ENCODE data around the gene MTO1.
"Not testable (repeated sequence)": the region's sequence is repeated elsewhere in the genome, so short reads cannot be mapped to it uniquely, and the experiment has no call there.

The MTO1 gene, protein sequence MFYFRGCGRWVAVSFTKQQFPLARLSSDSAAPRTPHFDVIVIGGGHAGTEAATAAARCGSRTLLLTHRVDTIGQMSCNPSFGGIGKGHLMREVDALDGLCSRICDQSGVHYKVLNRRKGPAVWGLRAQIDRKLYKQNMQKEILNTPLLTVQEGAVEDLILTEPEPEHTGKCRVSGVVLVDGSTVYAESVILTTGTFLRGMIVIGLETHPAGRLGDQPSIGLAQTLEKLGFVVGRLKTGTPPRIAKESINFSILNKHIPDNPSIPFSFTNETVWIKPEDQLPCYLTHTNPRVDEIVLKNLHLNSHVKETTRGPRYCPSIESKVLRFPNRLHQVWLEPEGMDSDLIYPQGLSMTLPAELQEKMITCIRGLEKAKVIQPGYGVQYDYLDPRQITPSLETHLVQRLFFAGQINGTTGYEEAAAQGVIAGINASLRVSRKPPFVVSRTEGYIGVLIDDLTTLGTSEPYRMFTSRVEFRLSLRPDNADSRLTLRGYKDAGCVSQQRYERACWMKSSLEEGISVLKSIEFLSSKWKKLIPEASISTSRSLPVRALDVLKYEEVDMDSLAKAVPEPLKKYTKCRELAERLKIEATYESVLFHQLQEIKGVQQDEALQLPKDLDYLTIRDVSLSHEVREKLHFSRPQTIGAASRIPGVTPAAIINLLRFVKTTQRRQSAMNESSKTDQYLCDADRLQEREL

DNA sequence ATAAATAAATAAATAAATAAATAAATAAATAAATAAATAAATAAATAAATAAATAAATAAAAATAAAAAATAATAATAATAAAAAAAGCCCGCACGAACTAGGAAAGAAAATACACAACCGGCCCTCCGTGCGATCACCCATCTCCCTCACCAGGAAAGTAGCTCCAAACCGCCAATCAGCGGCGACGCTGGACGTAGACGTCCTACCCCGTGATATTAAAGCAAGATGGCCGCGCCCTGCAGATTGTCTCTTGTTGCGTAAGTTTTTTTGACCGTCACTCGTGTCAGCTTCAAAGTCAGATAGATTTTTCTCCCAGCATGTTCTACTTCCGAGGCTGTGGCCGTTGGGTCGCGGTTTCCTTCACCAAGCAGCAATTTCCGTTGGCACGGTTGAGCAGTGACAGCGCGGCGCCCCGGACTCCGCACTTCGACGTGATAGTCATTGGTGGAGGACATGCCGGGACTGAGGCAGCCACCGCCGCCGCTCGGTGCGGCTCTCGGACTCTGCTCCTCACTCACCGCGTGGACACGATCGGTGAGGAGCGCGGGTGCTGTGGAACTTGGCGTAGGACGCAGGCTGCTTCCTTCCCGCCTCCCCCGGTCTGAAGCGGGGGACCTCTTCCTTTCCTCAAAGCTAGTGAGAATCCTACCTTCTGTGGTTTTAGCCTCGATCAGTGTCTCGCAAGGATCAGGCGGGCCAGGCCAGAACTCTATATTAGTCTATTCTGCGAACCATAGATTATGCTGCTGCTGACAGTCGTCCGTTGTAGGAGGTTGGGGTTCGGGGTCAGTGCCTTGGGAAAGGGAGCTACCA is at the start of gene MTO1:
Gene MTO1 (plus strand): TSS at position 201 of the 814 bp plus-strand sequence. CDS start 118 bp downstream, at position 319.
- peak; percentile 95 for FAIRE-seq
- peak; percentile 57 for DNase-seq (ENCODE audit: insufficient read length, low spot score)

DNA sequence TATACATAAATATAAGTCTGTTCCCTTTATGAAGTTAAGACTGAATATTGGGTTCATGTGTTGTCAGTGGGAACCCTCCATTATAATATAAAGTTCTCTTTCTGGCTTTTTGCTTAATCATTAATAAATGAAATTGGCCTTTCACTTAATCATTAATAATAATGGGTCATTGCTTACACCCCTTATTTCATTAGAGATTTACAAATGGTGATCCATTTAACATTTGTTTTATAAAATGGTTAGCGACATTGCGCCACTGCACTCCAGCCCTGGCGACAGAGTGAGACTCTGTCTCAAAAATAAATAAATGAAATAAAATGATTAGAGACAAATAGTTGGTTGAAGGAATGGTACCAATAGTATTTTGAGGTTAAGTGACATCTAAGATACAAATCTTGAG is 48.4 kb upstream of the MTO1 start:
- DNase-seq (ENCODE audit: insufficient read length, low spot score) (no peak), FAIRE-seq (no peak)

DNA sequence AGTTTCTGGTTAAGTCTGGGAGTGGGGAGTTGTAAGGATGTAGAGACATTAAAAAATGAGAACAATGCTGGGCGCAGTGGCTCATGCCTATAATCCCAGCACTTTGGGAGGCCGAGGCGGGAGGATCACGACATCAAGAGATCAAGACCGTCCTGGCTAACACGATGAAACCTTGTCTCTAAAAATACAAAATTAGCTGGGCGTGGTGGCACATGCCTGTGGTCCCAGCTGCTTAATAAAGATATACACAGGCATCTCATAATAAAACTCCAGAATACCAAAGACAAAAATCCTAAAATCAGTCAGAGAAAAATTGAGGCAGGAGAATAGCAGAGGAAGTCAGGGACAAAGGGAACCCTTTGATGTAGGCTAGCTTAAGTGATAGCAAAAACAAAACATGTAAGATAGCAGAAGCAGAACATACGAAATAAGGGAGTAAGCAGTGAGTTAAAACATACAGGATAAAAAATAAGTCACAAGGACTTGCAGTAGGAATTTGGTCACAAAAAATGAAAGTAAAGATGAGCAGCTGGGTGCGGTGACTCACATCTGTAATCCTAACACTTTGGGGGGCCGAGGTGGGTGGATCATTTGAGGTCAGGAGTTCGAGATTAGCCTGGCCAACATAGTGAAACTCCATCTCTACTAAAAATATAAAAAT is 43.3 kb upstream of the MTO1 start:
- DNase-seq (ENCODE audit: insufficient read length, low spot score): no peak
- FAIRE-seq: no peak

DNA sequence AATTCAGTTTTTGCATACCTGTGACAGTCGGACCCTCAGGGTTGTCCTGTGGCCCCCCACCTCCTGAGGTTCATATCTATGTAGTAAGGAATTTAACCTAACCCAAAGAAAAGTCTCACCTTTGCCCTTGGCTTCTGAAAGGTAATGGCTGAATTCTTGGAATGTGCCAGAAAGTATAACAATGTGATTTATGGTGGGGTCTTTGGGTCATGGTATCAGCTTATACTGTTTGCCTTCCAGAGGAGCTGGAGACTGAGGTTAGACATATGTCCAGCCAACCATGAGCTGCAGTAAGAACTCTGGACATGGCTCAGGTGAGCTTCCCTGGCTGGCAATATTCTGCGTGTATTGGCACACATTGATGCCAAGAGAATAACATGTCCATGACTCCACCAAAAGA is 40.0 kb upstream of the MTO1 start:
- FAIRE-seq (no peak), DNase-seq (ENCODE audit: insufficient read length, low spot score) (no peak)

DNA sequence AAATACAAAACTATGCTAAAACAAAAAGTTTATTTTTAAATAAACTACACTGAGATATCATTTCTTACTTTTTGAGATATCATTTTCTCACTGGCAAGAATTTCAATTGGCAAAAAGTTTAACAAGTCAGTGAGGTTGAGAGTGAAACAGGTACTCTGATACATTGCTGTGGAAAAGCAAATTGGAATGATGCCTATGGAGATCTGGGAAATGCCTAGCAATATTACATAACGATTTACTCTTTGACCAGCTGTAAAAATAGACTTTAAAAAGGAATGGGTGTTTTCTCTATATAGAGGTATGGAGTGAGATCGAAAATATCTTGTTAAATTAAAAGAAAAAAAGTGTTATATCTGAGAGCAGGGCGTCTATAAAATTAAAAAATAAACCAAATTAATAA is 26.3 kb upstream of the MTO1 start:
- DNase-seq (ENCODE audit: insufficient read length, low spot score) (no peak), FAIRE-seq (no peak)

DNA sequence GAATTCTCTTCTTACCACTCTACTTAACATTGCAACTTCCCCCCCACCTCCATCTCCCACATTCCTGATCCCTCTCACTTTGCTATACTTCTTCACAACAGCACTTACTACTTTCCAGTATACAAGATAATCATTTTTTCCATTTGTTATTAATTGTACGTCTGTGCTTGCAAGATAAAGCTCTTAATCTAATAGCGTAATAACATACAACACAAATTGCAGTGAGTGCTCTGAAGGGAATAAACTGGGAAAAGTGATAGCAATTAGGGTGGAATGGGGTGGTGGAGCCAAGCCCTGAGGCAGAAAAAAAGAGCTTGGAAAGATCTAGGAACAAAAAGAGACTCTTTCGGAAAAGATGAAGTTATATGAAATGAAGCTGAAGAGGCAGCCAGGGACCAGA is 18.0 kb upstream of the MTO1 start:
- DNase-seq (ENCODE audit: insufficient read length, low spot score) (no peak), FAIRE-seq (no peak)

DNA sequence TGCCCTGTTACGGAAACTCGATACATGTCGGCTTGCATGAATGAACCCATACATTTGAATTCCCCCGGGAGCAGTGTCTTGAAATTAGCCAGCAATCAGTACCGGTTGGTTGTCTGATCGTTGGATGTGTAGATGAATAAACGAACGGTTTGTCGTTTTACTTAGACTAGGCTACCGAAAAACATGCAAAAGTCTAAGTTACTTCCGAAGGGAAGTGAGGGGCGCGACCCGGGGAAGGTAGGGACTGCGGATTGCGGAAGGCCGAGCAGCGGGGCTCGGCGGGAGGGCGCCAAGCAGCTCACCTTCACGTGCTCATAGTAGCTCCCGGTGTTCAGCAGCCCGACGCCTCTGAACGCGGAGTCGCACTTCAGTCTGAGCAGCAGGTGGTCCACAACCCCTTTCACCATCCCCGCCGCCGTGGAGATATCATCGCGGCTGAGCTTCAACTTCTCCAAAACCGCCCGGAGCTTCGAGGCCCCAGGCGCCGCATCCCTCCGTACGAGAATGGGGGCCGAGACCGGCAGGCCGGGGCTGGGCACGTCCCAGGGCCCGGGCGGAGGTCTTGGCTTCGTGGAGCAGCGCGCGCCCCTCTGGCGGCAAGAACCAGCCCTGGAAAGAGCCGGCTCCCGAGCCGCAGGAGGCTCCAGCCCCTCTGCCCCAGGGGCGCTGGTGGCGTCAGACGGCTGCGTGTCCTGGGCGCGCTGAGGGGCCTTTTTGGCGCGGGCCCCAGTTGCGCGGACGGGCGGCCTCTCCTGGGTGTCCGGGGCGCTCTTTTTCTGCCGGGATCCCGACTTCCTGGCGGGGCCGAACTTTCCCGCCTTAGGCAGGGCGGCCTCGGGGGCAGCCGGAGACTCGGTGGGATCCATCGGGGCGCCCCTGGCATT is 10.1 kb upstream of the MTO1 start:
- DNase-seq (ENCODE audit: insufficient read length, low spot score) (peak; percentile 28), FAIRE-seq (peak; percentile 98)

DNA sequence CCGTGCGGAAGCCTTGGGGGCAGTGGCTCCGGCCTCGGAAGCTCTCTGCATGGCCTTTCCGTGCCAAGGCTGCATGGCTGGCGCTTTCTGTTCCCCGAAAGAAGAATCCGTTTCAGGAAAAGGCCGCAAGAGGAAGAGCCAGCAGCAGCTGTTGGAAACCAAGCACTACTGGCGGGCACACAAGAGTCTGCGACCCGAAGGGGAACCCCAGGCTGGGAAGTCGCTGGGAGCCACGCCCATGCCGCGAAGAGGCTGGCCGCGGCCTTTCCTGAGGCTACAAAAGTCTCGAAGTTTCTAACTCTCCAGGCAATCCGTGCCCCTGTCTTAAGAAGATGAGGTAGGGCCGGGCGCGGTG is 9.5 kb upstream of the MTO1 start, which contains the start of gene CGAS:
Gene CGAS (minus strand): TSS at position 191 of the 355 bp plus-strand sequence. CDS start 116 bp downstream, at position 75.
- peak; percentile 96 for FAIRE-seq
- DNase-seq (ENCODE audit: insufficient read length, low spot score): peak; percentile 34

DNA sequence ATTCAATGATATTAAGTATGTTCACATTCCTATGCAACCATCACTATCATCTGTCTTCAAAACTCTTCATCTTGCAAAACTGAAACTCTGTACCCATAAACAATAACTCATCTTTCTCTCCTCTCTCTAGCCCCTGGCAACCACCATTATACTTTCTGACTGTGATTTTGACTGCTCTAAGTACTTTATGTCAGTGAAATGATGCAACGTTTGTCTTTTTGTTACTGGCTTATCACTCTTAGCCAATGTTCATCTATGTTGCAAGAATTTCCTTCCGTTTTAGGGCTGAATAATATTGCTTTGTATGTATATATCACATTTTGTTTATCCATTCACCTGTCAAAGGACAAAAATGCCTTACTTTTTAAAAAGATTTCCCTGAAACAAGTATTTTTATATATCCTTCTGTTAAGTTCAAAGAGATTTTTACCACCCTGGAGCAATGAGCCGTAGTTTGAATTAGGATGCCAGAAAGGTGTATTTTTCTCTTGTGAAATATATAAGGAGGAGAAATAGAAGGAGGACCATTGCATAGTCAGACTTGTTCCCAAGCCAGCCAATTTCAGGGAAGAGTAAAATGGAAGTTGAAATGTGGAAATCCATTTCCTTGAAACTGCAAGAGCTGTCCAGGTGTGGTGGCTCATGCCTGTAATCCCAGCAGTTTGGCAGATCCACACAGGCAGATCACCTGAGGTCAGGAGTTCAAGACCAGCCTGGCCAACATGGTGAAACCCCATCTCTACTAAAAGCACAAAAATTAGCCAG is 5.5 kb upstream of the MTO1 start:
- FAIRE-seq (no peak), DNase-seq (ENCODE audit: insufficient read length, low spot score) (no peak)

DNA sequence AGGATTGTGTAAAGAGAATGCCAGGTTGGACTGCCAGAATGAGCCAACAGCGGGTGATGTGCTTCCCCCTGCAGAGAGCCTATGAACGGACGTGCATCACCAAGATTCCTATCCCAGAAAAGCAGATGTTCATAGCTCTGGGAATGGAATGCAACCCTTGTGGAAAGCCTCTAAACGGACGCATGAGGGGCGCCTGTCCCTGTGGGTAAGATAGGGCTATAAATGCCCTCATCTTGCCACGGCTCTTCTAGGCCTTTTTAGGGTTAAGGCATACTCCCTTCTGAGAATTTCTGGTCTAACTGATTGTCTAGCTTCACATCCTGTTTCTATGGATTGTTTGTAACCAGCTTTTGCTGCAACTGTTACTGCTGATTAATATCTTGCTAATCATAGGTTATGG is 2.1 kb upstream of the MTO1 start:
- DNase-seq (ENCODE audit: insufficient read length, low spot score); FAIRE-seq: not testable (repeated sequence)

DNA sequence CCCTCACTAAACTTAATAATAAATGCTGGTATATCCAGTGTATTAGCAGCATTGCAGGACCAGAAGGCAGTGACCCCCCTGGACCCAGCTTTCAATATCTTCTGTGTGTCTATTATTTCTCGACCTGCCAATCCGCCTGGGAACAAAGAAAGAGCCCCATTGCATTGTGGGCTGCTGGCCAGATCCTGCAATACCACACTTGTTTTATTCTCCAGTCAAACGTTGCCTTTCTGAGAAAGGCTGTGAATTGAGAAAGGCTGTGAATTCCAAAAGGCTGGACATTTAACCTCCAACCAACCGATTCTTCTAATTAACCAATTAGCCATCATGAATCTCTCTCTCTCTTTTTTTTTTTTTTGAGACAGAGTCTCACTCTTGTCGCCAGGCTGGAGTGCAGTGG is 1.5 kb upstream of the MTO1 start:
- FAIRE-seq (no peak), DNase-seq (ENCODE audit: insufficient read length, low spot score) (no peak)

DNA sequence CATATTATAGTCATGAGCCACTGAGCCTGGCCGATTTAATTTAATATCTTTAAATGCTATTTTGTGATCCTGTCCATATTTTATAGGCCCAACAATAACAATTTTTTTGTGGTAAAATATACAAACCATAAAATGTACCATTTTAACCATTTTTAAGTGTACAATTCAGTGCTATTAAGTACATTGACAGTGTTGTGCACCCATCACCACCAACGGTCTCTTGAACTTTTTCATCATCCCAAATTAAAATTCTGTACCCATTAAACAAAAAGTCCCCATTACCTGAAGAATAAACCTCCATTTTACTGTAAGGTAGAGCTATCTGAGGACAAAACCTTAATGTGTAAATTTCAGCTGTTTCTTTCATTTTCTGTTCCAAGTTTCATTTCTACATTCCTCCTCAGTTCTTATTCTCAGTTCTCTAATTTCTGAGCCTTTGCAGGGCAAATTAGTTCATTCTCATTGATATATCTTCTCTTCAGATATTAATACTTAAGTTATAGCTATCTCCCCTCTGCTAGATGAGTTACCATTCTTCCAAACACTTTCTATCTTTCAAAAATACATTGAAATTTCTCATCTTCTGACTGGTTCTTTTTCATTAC is 10.3 kb downstream of the MTO1 start:
- peak; percentile 35 for DNase-seq (ENCODE audit: insufficient read length, low spot score)
- FAIRE-seq: peak; percentile 93

DNA sequence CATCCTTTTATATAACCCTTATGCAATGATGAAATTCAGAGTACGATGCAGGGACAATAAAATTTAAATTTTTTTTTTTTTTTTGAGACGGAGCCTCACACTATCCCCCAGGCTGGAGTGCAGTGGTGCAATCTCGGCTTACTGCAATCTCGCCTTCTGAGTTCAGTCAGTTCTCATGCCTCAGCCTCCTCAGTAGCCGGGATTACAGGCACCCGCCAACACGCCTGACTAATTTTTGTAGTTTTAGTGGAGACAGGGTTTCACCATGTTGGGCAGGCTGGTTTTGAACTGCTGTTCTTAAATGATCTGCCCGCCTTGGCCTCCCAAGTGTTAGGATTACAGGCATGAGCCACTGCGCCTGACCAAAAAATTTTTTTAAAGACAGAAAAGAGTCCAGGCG is 15.2 kb downstream of the MTO1 start:
- FAIRE-seq: no peak

DNA sequence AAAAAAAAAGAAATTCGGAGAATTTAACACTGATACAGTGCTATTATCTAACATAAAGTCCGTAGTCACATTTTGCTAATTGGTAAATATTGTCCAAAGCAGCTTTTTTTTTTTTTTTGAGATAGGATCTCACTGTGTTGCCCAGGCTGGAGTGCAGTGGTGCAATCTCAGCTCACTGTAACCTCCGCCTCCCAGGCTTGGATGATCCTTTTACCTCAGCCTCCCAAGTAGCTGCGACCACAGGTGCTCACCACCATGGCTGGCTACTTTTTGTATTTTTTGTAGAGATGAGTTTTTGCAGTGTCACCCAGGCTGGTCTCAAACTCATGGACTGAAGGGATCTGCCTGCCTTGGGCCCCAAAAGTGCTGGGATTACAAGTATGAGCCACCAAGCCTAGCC is 15.9 kb downstream of the MTO1 start:
- no peak for FAIRE-seq

More for the DNA sequence above, 15.2 kb downstream of the MTO1 start:
- DNase-seq (ENCODE audit: insufficient read length, low spot score): no peak

DNA sequence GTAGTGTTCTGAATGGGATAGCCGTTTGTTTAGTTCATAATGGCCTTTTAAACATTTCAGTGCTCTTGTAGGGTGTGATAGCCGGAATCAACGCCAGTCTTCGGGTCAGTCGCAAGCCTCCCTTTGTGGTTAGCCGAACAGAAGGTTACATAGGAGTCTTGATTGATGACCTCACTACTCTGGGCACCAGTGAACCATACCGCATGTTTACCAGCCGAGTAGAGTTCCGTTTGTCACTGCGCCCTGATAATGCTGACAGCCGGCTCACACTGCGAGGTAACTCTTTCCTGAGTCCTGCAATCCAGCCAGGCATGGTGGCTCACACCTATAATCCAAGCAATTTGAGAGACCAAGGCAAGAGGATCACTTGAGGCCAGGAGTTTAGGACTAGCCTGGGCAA is 20.4 kb downstream of the MTO1 start:
- DNase-seq (ENCODE audit: insufficient read length, low spot score) (no peak), FAIRE-seq (no peak)

More for the DNA sequence above, 15.9 kb downstream of the MTO1 start:
- no peak for DNase-seq (ENCODE audit: insufficient read length, low spot score)

DNA sequence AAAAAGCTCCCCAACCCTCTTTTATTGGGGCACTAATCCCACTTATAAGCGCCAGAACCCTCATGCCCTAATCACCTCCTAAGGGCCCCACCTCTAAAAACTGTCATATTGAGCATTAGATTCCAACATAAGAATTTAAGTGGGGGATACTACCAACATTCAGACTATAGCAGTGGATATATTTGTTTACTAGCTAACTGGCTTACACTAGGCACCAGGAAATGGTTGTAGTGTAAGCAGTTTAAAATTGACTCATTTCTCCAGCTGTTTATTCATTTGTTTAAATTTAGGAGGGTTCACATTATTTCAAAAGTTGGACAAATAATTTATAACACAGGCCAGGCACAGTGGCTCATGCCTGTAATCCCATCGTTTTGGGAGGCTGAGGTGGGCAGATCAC is 22.9 kb downstream of the MTO1 start:
- FAIRE-seq (no peak), DNase-seq (ENCODE audit: insufficient read length, low spot score) (no peak)

DNA sequence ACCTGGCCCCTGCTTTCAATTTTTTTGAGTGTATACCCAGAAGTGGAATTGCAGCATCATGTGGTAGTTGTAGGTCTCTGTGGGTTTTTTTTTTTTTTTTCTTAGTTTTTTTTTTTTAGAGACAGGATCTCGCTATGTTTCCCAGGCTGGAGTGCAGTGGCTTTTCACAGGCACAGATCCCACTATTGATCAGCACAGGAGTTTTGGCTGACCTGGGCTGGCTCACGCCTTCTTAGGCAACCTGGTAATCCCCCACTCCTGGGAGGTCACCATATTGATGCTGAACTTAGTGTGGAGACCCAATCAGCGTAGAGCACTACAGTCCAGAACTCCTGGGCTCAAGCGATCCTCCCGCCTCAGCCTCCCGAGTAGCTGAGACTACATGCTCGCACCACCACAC is 25.9 kb downstream of the MTO1 start:
- FAIRE-seq: no peak
- no peak for DNase-seq (ENCODE audit: insufficient read length, low spot score)

DNA sequence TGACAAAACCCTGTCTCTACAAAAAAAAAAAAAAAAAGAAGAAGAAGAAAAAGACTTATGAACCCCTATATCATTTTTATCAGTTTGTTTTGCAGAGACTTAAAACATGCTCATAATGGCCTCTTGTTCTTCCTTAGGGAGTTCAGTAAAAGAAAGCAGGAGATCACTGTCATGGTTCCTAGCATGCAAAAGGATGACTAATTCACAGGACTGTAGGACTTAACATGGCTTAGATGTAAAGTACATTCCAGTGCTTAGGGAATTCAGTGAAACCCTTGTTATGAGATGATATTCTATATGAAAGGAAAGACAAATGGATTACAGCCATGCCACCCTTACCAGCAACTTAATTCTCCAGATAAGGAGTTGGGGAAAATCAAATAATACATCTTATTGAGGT is 29.8 kb downstream of the MTO1 start:
- no peak for FAIRE-seq
- DNase-seq (ENCODE audit: insufficient read length, low spot score): no peak

DNA sequence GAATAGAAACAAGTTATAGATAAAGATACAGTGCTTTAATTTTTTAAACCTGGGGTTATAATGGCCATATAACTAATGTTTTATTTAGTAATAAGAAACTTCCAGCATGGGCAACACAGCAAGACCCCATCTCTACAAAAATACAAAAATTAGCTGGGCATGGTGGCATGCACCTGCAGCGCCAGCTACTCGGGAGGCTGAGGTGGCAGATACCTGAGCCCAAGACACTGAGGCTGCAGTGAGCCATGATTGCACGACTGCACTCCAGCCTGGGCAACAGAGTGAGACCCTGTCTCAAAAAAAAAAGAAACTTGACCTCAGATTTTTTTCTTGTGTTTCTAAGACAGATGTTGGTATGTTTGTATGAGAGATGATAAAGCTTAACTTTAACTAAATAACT is 36.4 kb downstream of the MTO1 start:
- FAIRE-seq: no peak
- no peak for DNase-seq (ENCODE audit: insufficient read length, low spot score)

Measured in GM19239 (cell line).